Measurements from ENCODE around the gene ASPHD2.
"Not testable (repeated sequence)": the region's sequence is repeated elsewhere in the genome, so short reads cannot be mapped to it uniquely, and the experiment has no call there.

The ASPHD2 gene

DNA sequence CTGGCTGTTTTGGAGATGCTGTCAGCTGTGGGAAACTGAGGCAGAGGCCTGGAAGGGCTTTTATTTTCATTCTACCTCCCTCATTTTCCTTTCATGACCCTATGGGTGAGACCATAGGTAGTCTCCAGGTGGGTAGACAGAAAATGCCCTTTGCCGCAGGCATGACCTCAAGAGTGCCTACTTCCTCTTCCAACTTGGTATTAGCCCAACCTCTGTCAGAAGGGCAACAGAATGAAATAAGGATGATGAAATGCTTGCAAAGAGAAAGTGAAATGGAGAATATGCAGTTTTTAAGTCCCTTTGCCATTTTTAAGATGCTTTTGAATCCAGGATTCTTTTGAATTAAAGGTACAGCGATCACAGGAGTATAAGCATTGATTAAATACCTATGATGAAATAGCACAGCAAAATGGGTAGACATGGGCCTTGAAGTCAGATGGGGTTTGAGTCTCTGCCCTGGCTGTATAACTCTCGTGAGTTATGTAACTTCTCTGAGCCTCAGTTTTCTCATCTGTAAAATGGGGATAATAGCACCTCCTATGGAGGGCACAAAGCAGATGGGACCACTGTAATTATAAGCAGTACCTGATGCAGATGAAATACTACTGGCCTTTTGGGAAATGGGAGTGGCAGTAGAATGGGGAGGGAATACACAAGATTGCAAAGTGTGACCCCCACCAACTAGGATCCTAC lies 3.7 kb downstream of the ASPHD2 start:
- TF ChIP-seq, protein P1, sequence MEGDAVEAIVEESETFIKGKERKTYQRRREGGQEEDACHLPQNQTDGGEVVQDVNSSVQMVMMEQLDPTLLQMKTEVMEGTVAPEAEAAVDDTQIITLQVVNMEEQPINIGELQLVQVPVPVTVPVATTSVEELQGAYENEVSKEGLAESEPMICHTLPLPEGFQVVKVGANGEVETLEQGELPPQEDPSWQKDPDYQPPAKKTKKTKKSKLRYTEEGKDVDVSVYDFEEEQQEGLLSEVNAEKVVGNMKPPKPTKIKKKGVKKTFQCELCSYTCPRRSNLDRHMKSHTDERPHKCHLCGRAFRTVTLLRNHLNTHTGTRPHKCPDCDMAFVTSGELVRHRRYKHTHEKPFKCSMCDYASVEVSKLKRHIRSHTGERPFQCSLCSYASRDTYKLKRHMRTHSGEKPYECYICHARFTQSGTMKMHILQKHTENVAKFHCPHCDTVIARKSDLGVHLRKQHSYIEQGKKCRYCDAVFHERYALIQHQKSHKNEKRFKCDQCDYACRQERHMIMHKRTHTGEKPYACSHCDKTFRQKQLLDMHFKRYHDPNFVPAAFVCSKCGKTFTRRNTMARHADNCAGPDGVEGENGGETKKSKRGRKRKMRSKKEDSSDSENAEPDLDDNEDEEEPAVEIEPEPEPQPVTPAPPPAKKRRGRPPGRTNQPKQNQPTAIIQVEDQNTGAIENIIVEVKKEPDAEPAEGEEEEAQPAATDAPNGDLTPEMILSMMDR (IDR thresholded peaks at IDR 0.05; ENCODE audit: insufficient read depth, low read length, missing control alignments): no peak
- no peak for DNase-seq (ENCODE audit: low read depth, low spot score)
- POLR2A ChIA-PET: no interaction called here
- no peak overlapping the region for H3K4me3 ChIP-seq (ENCODE audit: low read depth, low read length)
- CTCF ChIA-PET: interaction anchor here (3.8 kb wide), 1 partner anchor 67 kb away, joined by 26 read pairs; no protein-coding TSS in a partner anchor

DNA sequence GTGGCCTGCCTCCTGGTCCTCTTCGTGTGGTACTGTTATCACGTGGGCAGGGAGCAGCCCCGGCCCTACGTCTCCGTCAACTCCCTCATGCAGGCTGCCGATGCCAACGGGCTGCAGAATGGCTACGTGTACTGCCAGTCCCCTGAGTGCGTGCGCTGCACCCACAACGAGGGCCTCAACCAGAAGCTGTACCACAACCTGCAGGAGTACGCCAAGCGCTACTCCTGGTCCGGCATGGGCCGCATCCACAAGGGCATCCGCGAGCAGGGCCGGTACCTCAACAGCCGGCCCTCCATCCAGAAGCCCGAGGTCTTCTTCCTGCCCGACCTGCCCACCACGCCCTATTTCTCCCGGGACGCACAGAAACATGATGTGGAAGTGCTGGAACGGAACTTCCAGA lies 4.7 kb downstream of the ASPHD2 start:
- ChIA-PET POLR2A (no interaction called here), CTCF (interaction anchor here (5.0 kb wide), 1 partner anchor 27 kb away, joined by 38 read pairs; no protein-coding TSS in a partner anchor)
- DNase-seq (ENCODE audit: low read depth, low spot score): no peak
- no peak overlapping the region for H3K4me3 ChIP-seq (ENCODE audit: low read depth, low read length)
- TF ChIP-seq, protein P1 (IDR thresholded peaks at IDR 0.05; ENCODE audit: insufficient read depth, low read length, missing control alignments): no peak

DNA sequence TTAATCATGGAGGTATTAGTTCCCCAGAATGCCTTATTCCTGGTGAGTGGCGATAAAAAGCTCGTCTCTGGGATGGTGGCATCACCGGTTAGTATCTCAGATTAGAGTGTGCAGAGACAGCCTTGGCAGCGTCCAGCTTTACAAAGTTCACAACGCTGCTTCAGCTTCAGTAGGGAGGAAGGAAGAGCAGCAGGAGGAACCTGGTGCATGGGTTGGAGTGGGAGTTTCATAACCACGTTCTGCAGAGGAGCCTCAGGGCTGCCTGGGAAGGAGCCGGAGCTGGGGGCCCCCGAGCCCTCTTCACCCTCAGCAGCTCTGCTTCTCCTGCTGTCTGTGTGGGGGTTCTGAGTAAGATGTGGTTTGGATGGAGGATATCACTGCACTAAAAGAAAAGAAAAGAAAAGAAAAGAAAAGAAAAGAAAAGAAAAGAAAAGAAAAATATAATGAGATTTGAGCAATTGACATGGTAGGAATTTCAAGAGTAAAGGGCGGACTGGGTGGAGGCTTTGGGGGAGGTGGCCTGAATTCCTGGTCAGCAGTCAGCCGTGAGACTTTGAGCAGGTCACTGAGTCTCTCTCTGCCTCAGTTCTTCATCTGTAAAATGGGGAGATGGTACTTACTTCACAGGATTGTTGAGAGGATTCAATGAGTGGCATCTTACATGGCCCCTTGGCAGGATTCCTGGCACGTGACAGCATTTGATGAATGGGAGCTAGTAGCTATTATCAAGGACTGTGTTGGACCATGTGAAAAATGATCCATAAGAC lies 6.5 kb downstream of the ASPHD2 start:
- CTCF ChIA-PET: interaction anchor here (0.8 to 5.0 kb wide), 6 partner anchors 13 to 230 kb away, joined by 3 to 38 read pairs (median 3); no protein-coding TSS in a partner anchor
- DNase-seq (ENCODE audit: low read depth, low spot score): no peak

DNA sequence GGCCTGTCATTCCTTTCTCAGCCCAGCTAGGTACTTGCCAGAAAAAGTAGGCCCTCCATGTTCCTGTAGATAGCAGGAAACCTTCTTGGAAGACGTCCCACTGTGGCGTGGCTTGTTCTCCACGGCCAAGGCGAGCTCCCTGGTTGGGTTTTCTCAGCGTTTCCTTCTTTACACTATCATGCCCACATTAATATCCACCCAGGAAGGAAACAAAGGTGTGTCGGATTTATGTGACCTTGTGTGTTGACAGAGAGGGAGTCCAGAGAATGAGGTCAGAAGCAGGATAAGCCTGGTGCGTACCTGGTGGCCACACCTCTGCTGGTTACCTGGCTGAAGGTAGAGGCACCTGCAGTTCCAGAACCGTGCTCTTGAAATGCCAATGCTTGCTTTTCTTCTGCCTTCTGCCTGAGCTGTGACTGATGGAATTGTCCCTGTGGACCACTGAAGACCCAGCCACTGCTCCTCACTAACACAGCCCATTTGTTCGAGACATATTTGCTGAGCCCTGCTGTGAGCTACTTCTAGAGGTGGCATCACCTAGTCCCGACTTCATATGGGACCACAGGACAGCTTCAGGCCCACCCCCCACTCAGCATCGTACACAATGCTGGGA lies 7.9 kb downstream of the ASPHD2 start:
- TF ChIP-seq, protein P1 (IDR thresholded peaks at IDR 0.05; ENCODE audit: insufficient read depth, low read length, missing control alignments): no peak
- ChIA-PET POLR2A (no interaction called here), CTCF (interaction anchor here (1.1 to 5.0 kb wide), 8 partner anchors 9 to 73 kb away, joined by 3 to 38 read pairs (median 4); no protein-coding TSS in a partner anchor)
- no peak for DNase-seq (ENCODE audit: low read depth, low spot score)
- H3K4me3 ChIP-seq (ENCODE audit: low read depth, low read length): no peak overlapping the region

More for the DNA sequence above, 6.5 kb downstream of the ASPHD2 start:
- POLR2A ChIA-PET: no interaction called here
- no peak overlapping the region for H3K4me3 ChIP-seq (ENCODE audit: low read depth, low read length)
- TF ChIP-seq, protein P1 (IDR thresholded peaks at IDR 0.05; ENCODE audit: insufficient read depth, low read length, missing control alignments): no peak

DNA sequence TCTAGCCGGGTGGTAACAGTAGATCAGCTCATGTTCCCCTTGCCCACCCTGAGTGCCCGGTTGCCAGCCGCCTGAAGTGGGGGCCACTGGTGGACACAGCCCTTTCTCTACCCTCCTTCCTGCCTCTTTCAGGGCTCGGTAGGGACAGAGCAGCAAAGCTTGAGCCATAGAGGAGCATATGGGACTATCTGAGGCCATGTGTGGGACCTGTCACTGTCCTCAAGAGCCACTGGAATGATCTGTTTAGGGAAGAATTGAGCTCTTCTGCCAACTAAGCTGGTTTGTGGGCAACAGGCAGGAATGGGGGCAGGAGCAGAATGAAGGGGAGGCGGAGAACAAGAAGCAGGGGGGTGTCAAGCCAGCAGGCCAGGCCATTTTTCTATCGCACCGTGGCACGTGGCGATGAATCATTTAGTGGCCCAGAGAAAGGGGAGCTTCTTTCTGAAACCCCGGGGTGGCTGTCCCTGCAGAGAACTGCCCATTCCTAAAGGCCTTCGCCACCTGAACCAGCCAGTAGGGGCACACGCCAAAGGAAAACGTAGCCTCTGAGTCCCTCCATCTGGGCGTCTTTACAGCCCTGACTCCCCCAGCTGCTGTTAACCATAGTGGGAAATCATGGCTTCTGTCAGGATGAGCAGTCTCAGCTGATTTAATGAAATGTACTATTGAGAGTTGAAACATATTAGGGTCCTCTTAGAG lies 8.8 kb downstream of the ASPHD2 start:
- ChIA-PET CTCF (interaction anchor here (0.8 to 5.0 kb wide), 9 partner anchors 8 to 73 kb away, joined by 3 to 38 read pairs (median 4); no protein-coding TSS in a partner anchor), POLR2A (no interaction called here)
- no peak for DNase-seq (ENCODE audit: low read depth, low spot score)
- H3K4me3 ChIP-seq (ENCODE audit: low read depth, low read length): no peak overlapping the region
- TF ChIP-seq, protein P1 (IDR thresholded peaks at IDR 0.05; ENCODE audit: insufficient read depth, low read length, missing control alignments): no peak

DNA sequence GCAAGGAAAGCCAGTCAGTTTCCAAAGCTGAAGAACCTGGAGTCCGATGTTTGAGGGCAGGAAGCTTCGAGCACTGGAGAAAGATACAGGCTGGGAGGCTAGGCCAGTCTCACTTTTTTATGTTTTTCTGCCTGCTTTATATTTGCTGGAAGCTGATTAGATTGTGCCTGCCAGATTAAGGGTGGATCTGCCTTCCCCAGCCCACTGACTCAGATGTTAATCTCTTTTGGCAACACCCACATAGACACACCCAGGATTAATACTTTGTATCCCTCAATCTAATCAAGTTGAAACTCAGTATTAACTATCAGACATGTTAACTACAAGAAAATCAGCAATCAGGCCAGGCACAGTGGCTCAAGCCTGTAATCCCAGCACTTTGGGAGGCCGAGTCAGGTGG lies 9.7 kb downstream of the ASPHD2 start:
- ChIA-PET POLR2A (interaction anchor here (0.6 kb wide), 1 partner anchor 37 kb away, joined by 3 read pairs; no protein-coding TSS in a partner anchor), CTCF (interaction anchor here (1.6 to 2.1 kb wide), 2 partner anchors 22 to 37 kb away, joined by 5 to 8 read pairs; no protein-coding TSS in a partner anchor)
- DNase-seq (ENCODE audit: low read depth, low spot score); H3K4me3 ChIP-seq (ENCODE audit: low read depth, low read length): not testable (repeated sequence)
